GM19395 (cell line): ENCODE measurements around the gene STK25.
"Not testable (repeated sequence)": the region's sequence is repeated elsewhere in the genome, so short reads cannot be mapped to it uniquely, and the experiment has no call there.

Experiments
- ATAC-seq: cut with Tn5 transposase; IDR thresholded peaks from one replicate; pipeline ENCODE4 v1.9.1; 2021; ENCODE audit warnings: mild to moderate bottlenecking, moderate library complexity; ENCODE audit not compliant: unreplicated experiment

The STK25 gene

DNA sequence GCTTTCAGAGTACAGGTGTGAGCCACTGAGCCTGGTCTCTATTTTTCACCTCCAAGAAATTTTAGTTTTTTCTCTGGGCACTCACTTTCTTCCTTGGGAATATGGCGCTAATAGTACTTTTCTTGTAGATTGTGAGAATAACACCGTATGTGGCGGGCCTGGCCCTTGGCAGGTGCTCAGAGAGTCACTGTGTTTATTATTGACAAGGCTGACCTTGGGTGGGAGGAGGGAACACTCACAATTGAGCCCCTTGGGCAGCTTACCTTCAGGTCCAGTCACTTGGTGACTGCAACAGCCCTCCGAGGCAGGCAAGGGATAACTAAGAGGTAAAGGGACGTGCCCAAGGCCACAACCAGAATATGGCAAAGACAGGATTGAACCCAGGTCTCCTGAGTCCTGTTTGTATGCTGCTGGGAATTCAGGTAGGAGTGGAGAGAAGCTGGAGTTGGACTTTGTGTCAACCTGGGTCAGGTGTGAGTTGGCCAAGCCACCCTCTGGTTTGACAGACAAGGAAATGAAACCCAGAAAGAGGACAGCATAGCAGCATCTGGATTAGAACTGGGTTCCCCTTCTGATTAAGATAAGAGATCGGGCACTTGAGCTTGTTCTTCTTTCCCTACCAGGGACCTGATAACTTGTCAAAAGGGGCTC, 2.8 kb upstream of the STK25 start:
- ATAC-seq: no peak

DNA sequence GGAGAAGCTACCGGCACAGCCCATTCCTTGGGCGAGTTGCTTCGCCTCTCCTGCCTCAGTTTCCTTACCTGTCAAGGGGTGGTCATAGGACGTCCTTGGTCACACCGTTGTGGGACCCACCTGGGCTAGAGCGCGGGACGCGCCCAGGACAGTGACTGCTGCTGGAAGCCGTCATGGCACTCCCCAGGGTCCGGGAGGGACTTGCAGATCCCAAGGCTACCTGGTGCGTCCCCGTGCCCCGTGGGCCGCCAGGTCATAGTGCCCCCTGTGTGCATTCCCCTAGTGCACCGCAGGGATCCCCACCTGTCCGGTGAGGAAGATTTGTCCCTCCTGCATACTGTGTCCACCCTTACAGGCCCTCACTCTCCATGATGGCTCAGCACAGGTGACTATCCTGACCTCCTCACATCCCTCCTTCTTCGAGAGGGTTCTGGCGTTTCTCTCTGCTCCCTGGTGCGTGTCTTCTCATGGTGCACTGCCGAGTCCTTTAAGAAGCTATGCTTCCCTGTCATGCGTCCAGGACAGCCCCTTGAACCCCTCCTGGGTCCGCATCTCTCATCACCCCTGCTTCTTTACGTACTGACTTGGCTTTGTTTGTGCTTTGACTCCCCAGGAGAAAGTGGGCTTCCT, 886 bp upstream of the STK25 start:
- no peak for ATAC-seq

GRCh38 chr2:241507430-241508239, 749 bp downstream of the STK25 start:
- ATAC-seq: peak; percentile 36

DNA sequence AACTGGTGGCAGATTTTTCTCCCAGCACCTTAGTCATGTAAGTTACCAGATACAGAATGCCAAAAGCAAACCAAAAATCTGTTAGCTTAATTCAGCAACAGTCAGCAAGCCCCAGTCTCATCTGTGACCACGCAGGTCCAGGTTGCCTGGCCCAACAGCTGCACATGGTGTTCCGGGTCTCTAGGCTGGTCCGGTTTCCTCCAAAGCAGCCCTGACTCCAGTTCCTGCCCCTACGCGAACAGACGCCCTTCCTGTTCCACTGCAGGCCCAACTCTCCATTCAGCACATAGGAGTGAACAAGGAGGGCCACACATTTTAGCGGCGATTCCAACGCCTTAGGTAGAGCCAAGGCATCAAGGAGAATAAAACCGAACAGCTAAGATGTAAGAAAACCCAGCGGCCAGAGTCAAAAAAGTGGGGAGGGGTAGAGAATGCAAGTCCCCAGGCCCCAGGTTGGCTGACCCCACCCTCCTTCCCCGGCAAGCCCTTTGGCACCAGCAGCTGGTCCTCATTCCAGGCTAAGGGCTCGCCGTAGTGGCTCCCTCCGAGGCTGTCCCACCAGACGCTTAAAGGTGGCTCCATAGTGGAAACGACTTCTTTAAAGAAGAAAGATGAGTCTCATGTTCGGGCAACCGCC, 1.5 kb downstream of the STK25 start:
- no peak for ATAC-seq

DNA sequence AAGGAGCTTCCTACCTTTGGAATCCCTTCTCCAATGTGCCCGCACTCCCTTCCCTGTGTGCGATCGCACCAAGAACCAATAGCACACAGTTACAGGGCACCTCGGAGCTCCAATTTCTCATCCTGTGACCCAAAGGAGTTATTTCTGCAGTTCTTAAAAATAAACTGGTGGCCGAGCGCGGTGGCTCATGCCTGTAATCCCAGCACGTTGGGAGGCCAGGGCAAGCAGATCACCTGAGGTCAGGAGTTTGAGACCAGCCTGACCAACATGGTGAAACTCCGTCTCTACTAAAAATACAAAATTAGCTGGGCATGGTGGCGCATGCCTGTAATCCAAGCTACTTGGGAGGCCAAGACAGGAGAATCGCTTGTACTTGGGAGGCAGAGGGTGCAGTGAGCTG, 2.1 kb downstream of the STK25 start:
- ATAC-seq: not testable (repeated sequence)

DNA sequence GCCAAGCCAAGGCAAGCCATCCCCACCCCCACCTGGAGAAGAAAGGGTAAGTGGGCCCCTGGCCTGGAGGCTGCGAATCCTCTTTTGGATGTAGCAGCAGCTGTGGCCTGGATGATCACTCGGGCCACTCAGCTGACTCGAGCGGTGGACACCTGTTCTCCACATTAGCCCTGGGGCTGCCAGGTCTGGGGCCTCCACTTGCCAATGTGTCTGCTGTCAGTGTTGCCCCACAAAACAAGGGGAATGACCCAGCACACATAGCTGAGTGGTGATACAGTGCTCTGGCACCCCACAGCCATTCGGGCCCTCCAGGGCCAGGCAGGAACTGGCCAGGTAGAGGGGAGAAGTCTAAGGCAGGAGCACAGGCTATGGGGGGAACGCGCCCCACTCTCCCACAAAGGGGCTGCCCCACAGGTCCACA, 2.6 kb downstream of the STK25 start:
- no peak for ATAC-seq

DNA sequence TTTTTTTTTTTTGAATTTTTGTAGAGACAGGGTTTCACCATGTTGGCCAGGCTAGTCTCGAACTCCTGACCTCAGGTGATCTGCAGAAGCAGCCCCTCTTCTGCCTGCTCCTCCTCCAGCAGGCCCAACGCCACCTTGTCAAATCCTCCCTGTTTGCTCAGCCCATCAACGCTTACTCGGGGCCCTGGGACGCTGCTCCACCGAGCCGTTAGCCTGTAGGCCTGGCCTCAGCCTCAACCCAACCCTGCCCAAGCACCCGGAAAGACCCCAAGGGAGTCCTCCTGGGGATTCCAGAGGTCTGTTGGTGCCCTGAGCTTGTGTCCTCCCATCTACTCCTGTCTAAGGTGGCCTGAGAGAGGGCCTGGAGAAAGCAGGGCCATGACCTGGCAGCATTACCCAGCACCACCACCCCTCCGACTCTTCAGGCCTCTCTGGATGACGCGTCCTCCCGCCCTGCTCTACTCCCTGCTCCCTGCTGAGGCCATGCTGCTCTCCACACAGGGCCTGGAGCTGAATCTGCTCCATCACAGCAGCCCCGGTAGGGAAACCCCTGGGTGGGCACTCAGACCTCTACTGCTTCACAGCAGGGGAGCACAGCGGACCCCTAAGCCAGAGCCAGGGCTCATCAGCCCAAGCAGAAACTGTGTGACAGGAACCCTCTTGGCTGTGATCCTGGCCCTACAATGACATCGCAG, 3.2 kb downstream of the STK25 start:
- no peak for ATAC-seq

- ATAC-seq: no peak
Measured at GRCh38 chr2:241503776-241504392, 4.5 kb downstream of the STK25 start.

DNA sequence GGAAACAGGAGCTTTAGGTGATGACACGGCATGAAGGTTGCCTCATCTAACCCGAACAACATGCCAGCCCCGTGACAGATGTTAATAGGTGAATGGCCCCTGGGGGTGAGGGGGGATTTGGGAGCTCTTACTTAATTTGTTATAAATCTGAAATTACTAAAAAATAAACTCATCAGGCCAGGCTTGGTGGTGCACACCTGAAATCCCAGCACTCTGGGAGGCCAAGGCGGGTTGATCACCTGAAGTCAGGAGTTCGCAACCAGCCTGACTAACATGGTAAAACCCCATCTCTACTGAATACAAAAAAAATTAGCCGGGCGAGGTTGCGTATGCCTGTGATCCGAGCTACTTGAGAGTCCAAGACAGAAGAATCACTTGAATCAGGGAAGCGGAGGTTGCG, 6.1 kb downstream of the STK25 start:
- ATAC-seq: no peak

- no peak for ATAC-seq
Measured at GRCh38 chr2:241501551-241501950, 6.8 kb downstream of the STK25 start.

- no peak for ATAC-seq
Measured at GRCh38 chr2:241501099-241501541, 7.3 kb downstream of the STK25 start.

- no peak for ATAC-seq
Measured at GRCh38 chr2:241500431-241500975, 7.9 kb downstream of the STK25 start.

GRCh38 chr2:241500016-241500415, 8.4 kb downstream of the STK25 start:
- ATAC-seq: no peak

DNA sequence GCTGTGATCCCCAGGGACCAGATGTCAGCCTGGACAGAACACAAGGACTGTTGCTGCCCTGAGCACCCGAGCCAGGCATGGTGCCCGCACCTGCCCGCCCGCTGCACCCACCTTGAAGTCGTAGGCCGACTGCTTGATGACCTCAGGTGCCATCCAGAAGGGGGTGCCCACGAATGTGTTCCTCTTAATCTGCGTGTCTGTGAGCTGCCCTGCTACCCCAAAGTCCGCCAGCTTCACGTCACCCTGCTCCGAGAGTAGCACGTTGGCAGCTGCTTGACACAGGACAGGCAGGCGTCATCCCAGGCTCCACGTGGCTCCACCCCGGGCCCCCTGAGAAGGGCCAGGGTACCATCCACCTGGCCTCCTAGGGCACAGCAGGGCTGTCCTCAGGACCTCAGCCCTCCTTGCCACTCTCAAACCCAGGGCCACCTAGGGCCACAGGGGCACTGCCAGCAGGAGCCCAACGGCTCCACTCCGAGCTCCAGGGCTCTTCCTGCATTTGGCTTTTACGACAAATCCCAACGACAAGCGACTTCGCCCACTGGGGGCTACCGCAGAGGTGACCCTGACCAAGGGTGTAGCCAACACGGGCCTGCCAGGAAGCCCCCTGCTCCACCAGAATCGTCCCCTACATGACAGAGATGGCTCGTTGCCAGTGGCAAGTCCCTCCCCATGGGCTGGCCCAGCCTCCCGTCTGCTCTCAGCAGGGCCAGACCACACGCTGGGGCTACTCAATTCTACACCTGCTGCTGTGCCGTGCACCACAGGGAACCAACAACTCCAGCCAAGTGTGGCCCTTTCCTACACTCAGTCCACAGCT, 9.0 kb downstream of the STK25 start:
- no peak for ATAC-seq

DNA sequence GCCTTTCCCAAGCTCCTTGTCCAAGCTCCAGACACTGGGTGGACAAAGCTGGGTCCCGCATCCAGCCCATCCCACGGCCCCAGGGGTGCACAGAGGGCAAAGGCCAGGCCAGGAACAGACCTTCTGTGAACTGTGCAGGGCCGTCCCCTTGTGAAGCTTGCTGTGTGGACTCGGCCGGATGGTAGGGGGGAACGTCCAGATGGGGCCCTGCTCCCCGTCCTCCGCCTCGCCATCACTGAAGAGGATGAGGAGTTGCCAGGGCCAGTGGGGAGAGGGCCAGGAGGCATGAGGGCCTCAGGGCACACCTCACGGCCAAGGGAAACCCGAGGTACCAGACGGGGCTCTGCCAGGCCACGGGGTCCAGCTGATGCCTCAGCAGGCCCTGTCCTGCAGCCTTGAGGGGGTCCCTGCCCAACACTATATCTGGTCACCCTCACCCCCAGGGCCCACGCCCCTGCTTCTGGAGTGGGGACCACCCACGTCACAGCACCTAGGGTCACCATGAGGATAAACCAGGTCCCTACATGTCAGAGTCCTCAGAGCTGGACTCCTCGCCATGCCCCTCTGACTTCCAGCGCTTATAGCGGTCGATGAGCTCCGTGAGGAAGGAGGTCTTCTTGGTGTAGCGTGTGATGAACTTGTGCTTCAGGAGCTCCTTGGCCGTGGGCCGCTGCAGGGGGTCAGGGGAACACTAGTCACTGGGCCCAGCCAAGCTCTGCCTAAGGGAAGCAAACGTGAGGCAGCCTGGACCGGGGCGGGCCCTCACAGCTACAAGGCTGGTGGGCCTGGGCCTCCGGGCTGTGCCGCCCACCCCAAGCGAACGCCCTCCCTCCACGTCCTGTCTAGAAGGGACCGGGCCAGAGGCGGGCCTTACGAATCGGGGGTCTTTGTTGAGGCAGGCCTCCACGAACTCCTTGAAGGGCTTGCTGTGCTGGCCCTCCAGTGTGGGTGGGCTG, 10.0 kb downstream of the STK25 start:
- ATAC-seq: no peak

DNA sequence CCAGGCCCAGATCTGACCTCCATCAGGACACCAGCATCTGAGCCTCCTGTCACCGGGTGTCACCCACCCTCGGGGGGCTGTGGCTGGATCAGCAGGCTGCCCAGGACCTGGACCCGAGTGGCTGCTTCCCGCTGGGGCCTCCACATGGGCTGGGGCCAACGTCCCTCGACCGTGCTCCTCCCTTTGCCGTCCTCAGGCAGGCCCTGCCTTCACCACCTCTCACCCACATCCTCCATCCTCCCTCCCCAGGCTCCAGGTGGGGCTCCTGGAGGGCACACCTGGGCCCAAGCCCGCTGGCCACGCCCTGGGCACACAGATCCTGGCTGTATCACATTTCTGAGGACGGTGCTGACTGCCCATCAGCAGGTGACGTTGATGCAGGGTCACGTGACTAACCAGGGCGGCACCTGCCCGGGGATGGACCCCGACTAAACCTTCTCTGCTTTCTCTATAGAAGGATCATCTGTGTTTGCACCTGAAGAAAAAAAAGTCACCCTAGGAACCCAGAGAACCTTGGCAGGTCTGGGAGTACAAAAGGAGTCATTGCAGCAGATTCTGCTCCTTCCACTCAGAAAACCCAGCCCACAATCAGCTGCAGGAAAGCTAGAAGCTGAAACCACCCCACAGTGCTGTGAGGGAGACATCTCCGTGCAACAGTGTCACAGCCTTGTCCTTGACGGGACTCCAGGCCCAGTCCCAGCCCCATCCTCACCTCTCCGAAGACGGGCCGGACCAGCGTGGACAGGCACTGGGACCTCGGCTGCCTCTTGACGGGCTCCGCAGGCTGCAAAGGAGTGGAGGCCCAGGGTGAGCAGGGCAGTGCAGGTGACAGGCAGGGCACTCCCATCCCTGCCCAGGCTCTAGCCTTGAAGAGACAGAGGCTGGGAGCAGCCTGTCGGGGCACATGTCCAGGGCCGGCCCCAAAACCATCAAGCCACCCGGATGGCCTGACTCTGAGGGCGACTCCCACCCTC, 11.2 kb downstream of the STK25 start:
- no peak for ATAC-seq
